Measurements from ENCODE around the gene ATP9A.

GRCh38 chr20:51697096-51697826 lies 70.9 kb downstream of the ATP9A start:
- TF ChIP-seq CTCF (conservative IDR thresholded peaks at IDR 0.05 in 1 of 2, IDR thresholded peaks at IDR 0.05 in 1 of 2; ENCODE audit: extremely low read depth in 1 of 2, insufficient read depth in 1 of 2, low read depth in 1 of 2, low read length in 2 of 2) (no peak), EZH2 (IDR thresholded peaks at IDR 0.05; ENCODE audit: borderline replicate concordance, low read length) (no peak)

All from mammary epithelial cell (primary cell).